T-helper 1 cell (primary cell): ENCODE measurements around the gene CDH4.
"Not testable (repeated sequence)": the region's sequence is repeated elsewhere in the genome, so short reads cannot be mapped to it uniquely, and the experiment has no call there.

Experiments used
- DNase-seq, 5 donors: peaks; one replicate each; pipeline ENCODE4 v3.0.0-alpha.2; 2012 to 2020

The CDH4 gene

GRCh38 chr20:61253640-61254511 is 1.8 kb downstream of the CDH4 start:
- DNase-seq, result no peak

GRCh38 chr20:61254881-61255626 is 3.0 kb downstream of the CDH4 start:
- DNase-seq, result no peak

DNA sequence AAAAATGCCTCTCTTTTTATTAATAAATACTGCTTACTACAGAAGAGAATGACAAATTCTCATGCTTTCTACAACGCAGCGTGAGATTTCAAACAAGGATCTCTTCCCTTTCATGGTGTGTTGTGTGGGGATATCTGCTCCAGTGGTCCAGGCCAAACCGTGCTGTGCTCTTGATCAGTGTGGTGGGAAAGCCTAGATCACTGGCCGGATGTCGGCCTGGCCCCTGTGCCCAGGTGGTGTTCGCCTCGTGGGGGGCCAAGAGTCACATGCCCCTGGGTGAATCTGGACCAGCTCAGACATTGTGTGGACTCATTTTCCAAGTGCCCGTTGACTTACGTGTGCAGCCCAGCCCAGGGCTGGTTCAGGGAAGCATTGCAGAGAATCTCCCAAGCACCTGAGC is 4.3 kb downstream of the CDH4 start:
- DNase-seq, result no peak

GRCh38 chr20:61256824-61257223 is 4.8 kb downstream of the CDH4 start:
- DNase-seq, result no peak

- DNase-seq, result no peak
Observed at GRCh38 chr20:61257611-61258010, 5.5 kb downstream of the CDH4 start.

GRCh38 chr20:61259741-61260140 is 7.7 kb downstream of the CDH4 start:
- DNase-seq, result no peak

GRCh38 chr20:61260905-61261304 is 8.8 kb downstream of the CDH4 start:
- no peak for DNase-seq

GRCh38 chr20:61262036-61262435 is 10.0 kb downstream of the CDH4 start:
- no peak for DNase-seq

GRCh38 chr20:61262514-61262913 is 10.5 kb downstream of the CDH4 start:
- no peak for DNase-seq

- DNase-seq, result peak in 2 of 5 donors; percentile 4 to 7
Observed at GRCh38 chr20:61263084-61263695, 11.1 kb downstream of the CDH4 start.

GRCh38 chr20:61263938-61264337 is 11.9 kb downstream of the CDH4 start:
- no peak for DNase-seq

GRCh38 chr20:61267241-61267640 is 15.2 kb downstream of the CDH4 start:
- DNase-seq, result no peak

- DNase-seq, result no peak
Observed at GRCh38 chr20:61268024-61268423, 16.0 kb downstream of the CDH4 start.

DNA sequence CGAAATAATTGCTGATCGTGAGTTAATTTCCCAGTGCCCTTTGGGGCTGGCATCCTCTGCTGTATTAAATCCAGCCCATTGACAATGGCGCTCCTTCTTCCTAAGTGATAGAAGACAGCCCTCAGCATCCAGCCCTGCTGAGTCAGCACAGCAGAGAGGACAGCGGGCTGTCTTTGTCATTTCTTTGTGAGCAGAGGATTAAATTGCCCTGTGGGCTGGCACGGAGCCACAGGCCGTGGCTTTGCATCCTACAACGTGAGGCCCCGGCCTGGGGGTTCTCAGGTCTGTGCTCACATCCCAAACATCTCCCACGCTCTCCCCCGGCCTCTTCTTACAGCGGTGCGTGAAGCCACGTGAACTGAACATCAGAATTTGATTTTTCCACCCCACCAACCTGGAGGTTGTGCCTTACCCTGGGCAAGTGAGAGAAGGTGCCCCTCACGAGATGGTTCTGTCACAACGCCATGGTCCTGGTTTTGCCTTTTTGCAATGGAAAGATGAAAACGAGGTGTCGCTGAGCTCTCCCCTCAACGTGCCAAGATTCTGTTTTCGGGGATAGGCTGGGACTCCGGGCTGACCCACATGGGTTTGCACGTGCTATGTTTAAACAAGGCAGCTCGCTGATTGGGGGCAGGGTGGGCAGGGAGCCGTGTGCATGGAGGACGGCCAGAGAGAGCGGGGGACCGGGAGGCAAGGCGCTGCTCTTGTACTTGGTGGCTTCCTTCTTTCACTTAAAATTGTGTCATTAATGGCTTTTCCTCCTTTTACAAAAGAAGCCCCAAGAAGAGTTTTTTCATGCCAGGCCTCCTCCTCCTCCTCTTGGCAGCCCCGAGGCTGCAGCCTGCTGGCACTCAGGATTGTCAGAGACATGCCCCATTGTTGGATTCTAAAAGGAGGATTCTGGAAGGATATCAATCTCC is 19.5 kb downstream of the CDH4 start:
- no peak for DNase-seq

GRCh38 chr20:61273024-61273423 is 21.0 kb downstream of the CDH4 start:
- DNase-seq, result not testable (repeated sequence)

GRCh38 chr20:61273666-61274065 is 21.6 kb downstream of the CDH4 start:
- DNase-seq, result not testable (repeated sequence)

DNA sequence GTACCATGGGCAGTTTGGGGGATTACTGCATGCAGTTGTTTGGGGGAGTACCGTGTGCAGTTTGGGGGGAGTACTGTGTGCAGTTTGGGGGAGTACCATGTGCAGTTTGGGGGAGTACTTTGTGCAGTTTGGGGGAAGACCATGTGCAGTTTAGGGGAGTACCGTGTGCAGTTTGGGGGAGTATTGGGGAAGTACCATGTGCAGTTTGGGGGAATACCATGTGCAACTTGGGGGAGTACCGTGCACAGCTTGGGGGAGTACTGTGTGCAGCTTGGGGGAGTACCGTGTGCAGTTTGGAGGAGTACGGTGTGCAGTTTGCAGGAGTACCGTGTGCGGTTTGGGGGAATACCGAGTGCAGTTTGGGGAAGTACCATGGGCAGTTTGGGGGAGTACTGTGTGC is 22.3 kb downstream of the CDH4 start:
- no peak for DNase-seq

DNA sequence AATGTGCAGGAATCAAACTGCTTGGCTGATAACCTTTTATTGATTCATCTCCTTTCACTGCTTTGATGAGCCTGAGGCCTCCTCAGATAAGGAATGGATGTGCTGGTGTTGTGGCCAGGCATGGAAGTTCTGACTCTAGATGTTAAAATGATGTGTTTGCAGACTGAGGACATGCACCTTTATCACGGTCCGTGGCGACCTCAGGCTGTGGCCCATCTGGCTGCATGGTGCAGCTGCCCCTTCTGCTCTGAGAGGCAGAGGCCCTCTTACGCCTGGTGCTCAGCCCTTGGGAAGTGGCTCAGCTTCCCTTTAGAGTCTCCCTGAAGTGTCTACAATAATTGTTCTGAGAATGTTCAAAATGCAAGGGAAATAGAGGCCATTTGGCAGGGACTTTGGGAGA is 26.2 kb downstream of the CDH4 start:
- no peak for DNase-seq

GRCh38 chr20:61279621-61280150 is 27.6 kb downstream of the CDH4 start:
- DNase-seq, result no peak

DNA sequence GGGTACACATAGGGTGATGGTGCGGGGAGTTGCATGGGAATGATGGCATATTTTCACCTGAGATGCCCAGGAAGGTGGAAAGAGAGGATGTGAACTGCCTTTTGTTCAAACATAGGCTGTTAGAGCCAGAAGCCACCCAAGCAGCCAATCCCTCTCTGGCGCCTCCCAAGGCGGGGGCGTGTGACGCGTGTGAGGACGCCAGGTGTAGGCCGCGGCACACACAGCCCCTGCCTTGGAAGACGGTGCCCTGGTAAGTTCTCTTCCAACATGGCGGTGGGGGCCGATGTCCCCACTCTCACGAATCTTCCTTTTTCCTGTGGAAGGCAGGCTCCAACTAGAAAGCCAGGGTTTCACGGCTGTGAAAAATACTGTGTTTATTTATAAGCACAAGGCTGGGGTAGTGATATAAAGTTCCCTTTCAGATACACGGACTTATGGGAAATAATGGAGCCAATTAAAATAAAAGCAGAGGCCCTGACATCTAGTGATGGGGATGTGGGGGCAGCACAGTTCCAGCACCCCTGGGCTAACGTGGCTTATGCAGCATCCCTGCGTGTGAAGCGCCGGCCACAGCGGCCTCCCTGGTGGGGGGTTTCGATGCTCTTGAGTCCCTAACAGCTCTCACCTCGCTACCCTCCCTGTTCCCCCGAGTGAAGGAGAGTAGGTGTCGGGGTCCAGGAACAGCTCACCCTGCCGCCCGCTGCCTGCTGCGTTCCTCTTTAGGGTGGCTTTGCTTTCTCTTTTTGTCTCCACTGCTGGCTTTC is 28.3 kb downstream of the CDH4 start:
- no peak for DNase-seq

- no peak for DNase-seq
Observed at GRCh38 chr20:61281286-61281795, 29.3 kb downstream of the CDH4 start.
